Endothelial cell of umbilical vein (primary cell): ENCODE measurements around the gene CFAP57.

ENCODE experiments used
- TF ChIP-seq, protein P1 (sequence below): IDR thresholded peaks from 2 replicates; pipeline ENCODE4 v1.6.1; 2011; ENCODE audit not compliant: insufficient read depth, insufficient read length
- TF ChIP-seq, protein P2 (sequence below), 2 donors: IDR thresholded peaks; 1 replicate in 1 of 2; 2 replicates in 1 of 2; pipeline ENCODE4 v1.5.1; 2011; ENCODE audit warnings: low read length in 2 of 2, mild to moderate bottlenecking in 2 of 2, moderate library complexity in 2 of 2, control low read depth in 1 of 2, inconsistent platforms in 1 of 2, low read depth in 1 of 2; ENCODE audit not compliant: insufficient read depth in 1 of 2; ENCODE audit errors: extremely low read depth in 1 of 2

DNA sequence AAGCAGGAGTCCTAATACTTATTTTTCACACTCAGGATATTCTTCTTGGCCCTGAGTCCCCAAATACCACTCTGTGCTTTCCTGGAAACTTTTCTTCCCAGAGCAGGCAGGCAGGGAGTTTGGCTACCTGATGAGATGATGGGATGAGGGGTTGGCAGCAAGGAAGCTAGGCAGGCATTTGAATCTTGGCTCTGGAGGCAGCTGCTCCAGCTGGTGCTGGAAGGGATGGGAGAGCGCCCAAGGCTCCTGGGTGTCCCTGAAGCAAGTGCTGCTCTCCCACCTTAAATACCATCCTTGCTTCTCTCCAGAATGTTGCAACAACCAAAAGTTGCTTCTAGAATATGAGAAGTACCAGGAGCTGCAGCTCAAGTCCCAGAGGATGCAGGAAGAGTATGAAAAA, 49.7 kb downstream of the CFAP57 start:
- TF ChIP-seq, protein P1, sequence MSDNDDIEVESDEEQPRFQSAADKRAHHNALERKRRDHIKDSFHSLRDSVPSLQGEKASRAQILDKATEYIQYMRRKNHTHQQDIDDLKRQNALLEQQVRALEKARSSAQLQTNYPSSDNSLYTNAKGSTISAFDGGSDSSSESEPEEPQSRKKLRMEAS = no peak
- TF ChIP-seq, protein P2, sequence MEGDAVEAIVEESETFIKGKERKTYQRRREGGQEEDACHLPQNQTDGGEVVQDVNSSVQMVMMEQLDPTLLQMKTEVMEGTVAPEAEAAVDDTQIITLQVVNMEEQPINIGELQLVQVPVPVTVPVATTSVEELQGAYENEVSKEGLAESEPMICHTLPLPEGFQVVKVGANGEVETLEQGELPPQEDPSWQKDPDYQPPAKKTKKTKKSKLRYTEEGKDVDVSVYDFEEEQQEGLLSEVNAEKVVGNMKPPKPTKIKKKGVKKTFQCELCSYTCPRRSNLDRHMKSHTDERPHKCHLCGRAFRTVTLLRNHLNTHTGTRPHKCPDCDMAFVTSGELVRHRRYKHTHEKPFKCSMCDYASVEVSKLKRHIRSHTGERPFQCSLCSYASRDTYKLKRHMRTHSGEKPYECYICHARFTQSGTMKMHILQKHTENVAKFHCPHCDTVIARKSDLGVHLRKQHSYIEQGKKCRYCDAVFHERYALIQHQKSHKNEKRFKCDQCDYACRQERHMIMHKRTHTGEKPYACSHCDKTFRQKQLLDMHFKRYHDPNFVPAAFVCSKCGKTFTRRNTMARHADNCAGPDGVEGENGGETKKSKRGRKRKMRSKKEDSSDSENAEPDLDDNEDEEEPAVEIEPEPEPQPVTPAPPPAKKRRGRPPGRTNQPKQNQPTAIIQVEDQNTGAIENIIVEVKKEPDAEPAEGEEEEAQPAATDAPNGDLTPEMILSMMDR (IDR thresholded peaks at IDR 0.05; ENCODE audit: extremely low read depth in 1 of 2, insufficient read depth in 1 of 2, low read depth in 1 of 2, low read length in 2 of 2) = no peak
